H1 (cell line): ENCODE measurements around the gene HIPK1. TPM values are rescaled to one million over a fixed set of nuclear protein-coding genes. Genes with fewer than 3 reads are reported as not detected.

Experiments used
- CBX5 ChIP-seq: fragments of 300-800, 300-1000 bp; sonication (generic); IDR thresholded peaks from 2 replicates; pipeline ENCODE4 v1.7.1; 2016; ENCODE audit warnings: antibody characterized with exemption, low read length, low read depth
- CEBPB ChIP-seq: IDR thresholded peaks from 2 replicates; pipeline ENCODE4 v1.6.1; 2012; ENCODE audit warnings: low read depth, low read length
- CHD2 ChIP-seq: IDR thresholded peaks from 2 replicates; pipeline ENCODE4 v1.6.1; 2012; ENCODE audit warnings: low read length, improper control_type of control experiment
- CTBP2 ChIP-seq: IDR thresholded peaks from 2 replicates; pipeline ENCODE4 v1.7.0; 2011; ENCODE audit warnings: borderline replicate concordance, mild to moderate bottlenecking, moderate library complexity, mixed read lengths, low read length; ENCODE audit not compliant: insufficient read depth, insufficient read length
- JUND ChIP-seq: IDR thresholded peaks from 2 replicates; pipeline ENCODE4 v1.6.1; 2011; ENCODE audit warnings: mild to moderate bottlenecking, improper control_type of control experiment, low read length
- KDM1A ChIP-seq: fragments of 200-600, 300-600 bp; sonication (generic); IDR thresholded peaks from 2 replicates; pipeline ENCODE4 v1.7.1; 2016; ENCODE audit warnings: mild to moderate bottlenecking, low read length, borderline replicate concordance
- SIX5 ChIP-seq: IDR thresholded peaks from 2 replicates; pipeline ENCODE4 v1.6.1; 2011; ENCODE audit warnings: mild to moderate bottlenecking, low read depth, low read length
- SP1 ChIP-seq: IDR thresholded peaks from 2 replicates; pipeline ENCODE4 v1.6.1; 2011; ENCODE audit warnings: low read depth, low read length
- SUZ12 ChIP-seq: fragments of 200-600 bp; sonication (generic); IDR thresholded peaks from 2 replicates; pipeline ENCODE4 v1.6.1; 2012; ENCODE audit warnings: mild to moderate bottlenecking, inconsistent platforms, low read length, moderate library complexity, mixed read lengths
- polyA plus RNA-seq, 7 experiments: library from polyadenylated mRNA; depleted of rRNA in 3 of 7; stranded (reverse) in 5 of 7; unstranded in 2 of 7; fragments of >200 nt in 5 of 7; fragments of 200-250 nt in 2 of 7; gene quantifications; 1 replicate in 5 of 7; 2 replicates in 1 of 7; 4 replicates in 1 of 7; pipeline versions ENCODE4 v1.2.1 to v1.2.3, GENCODE V29; 2011 to 2013; ENCODE audit warnings: missing spikeins in 2 of 7, mixed read lengths in 2 of 7
- total RNA-seq: library from RNA; stranded (reverse); fragmentation: NEBNext Ultra II Directional; extraction: Animal tissue kit (Norgen Biotek cat#: 25700); gene quantifications from 2 replicates; pipeline ENCODE4 v1.2.1, GENCODE V29; 2021
- TF ChIP-seq, protein P1 (sequence below): fragments of 300-600 bp; sonication (generic); IDR thresholded peaks from 2 replicates; pipeline ENCODE4 v1.7.1; 2012; ENCODE audit warnings: low read length, moderate library complexity, mild to moderate bottlenecking, inconsistent platforms; ENCODE audit not compliant: insufficient replicate concordance
- TF ChIP-seq, protein P2 (sequence below): IDR thresholded peaks from 2 replicates; pipeline ENCODE4 v1.6.1; 2011; ENCODE audit warnings: low read length, improper control_type of control experiment

The HIPK1 gene
- total and polyA plus RNA-seq, 2 of the 8 experiments (the other 6 are each of a cell fraction or from before 2014, with no cell fraction given) = 46.2 to 64.3 TPM

DNA sequence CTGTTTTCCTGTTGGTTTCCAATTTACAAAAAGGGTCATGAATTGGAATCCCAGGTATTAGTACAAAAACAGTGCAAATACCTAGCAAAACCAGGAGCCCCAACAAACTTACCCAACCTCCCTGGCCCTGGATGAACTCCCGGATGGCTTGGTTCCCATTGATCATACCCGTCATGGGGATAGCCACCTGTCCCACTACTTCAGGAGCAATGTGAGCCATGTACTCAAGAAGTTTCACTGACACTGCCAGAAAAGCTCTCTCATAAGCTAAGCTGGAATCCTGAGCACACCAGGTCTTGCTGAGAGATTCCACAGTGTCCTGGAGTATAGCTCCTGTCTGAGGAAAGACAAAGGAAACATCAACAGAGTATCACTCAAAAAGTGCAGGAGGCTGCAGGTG is 47.5 kb upstream of the HIPK1 start (continued):
- TF ChIP-seq, protein P1, sequence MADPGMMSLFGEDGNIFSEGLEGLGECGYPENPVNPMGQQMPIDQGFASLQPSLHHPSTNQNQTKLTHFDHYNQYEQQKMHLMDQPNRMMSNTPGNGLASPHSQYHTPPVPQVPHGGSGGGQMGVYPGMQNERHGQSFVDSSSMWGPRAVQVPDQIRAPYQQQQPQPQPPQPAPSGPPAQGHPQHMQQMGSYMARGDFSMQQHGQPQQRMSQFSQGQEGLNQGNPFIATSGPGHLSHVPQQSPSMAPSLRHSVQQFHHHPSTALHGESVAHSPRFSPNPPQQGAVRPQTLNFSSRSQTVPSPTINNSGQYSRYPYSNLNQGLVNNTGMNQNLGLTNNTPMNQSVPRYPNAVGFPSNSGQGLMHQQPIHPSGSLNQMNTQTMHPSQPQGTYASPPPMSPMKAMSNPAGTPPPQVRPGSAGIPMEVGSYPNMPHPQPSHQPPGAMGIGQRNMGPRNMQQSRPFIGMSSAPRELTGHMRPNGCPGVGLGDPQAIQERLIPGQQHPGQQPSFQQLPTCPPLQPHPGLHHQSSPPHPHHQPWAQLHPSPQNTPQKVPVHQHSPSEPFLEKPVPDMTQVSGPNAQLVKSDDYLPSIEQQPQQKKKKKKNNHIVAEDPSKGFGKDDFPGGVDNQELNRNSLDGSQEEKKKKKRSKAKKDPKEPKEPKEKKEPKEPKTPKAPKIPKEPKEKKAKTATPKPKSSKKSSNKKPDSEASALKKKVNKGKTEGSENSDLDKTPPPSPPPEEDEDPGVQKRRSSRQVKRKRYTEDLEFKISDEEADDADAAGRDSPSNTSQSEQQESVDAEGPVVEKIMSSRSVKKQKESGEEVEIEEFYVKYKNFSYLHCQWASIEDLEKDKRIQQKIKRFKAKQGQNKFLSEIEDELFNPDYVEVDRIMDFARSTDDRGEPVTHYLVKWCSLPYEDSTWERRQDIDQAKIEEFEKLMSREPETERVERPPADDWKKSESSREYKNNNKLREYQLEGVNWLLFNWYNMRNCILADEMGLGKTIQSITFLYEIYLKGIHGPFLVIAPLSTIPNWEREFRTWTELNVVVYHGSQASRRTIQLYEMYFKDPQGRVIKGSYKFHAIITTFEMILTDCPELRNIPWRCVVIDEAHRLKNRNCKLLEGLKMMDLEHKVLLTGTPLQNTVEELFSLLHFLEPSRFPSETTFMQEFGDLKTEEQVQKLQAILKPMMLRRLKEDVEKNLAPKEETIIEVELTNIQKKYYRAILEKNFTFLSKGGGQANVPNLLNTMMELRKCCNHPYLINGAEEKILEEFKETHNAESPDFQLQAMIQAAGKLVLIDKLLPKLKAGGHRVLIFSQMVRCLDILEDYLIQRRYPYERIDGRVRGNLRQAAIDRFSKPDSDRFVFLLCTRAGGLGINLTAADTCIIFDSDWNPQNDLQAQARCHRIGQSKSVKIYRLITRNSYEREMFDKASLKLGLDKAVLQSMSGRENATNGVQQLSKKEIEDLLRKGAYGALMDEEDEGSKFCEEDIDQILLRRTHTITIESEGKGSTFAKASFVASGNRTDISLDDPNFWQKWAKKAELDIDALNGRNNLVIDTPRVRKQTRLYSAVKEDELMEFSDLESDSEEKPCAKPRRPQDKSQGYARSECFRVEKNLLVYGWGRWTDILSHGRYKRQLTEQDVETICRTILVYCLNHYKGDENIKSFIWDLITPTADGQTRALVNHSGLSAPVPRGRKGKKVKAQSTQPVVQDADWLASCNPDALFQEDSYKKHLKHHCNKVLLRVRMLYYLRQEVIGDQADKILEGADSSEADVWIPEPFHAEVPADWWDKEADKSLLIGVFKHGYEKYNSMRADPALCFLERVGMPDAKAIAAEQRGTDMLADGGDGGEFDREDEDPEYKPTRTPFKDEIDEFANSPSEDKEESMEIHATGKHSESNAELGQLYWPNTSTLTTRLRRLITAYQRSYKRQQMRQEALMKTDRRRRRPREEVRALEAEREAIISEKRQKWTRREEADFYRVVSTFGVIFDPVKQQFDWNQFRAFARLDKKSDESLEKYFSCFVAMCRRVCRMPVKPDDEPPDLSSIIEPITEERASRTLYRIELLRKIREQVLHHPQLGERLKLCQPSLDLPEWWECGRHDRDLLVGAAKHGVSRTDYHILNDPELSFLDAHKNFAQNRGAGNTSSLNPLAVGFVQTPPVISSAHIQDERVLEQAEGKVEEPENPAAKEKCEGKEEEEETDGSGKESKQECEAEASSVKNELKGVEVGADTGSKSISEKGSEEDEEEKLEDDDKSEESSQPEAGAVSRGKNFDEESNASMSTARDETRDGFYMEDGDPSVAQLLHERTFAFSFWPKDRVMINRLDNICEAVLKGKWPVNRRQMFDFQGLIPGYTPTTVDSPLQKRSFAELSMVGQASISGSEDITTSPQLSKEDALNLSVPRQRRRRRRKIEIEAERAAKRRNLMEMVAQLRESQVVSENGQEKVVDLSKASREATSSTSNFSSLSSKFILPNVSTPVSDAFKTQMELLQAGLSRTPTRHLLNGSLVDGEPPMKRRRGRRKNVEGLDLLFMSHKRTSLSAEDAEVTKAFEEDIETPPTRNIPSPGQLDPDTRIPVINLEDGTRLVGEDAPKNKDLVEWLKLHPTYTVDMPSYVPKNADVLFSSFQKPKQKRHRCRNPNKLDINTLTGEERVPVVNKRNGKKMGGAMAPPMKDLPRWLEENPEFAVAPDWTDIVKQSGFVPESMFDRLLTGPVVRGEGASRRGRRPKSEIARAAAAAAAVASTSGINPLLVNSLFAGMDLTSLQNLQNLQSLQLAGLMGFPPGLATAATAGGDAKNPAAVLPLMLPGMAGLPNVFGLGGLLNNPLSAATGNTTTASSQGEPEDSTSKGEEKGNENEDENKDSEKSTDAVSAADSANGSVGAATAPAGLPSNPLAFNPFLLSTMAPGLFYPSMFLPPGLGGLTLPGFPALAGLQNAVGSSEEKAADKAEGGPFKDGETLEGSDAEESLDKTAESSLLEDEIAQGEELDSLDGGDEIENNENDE = no peak
- TF ChIP-seq CEBPB (no peak), SUZ12 (no peak), KDM1A (no peak), SIX5 (no peak), SP1 (no peak), JUND (no peak), CTBP2 (no peak), CBX5 (no peak), CHD2 (no peak)
- TF ChIP-seq, protein P2, sequence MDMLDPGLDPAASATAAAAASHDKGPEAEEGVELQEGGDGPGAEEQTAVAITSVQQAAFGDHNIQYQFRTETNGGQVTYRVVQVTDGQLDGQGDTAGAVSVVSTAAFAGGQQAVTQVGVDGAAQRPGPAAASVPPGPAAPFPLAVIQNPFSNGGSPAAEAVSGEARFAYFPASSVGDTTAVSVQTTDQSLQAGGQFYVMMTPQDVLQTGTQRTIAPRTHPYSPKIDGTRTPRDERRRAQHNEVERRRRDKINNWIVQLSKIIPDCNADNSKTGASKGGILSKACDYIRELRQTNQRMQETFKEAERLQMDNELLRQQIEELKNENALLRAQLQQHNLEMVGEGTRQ = no peak
